HUDEP-2 (cell line): Measurements from ENCODE around the gene ZNF70.

Source experiments
- DNase-seq, 76 experiments: peaks; one replicate each; lab custom pipeline; 2025; ENCODE audit not compliant: unreplicated experiment in 76 of 76; lab: John Stamatoyannopoulos, UW

Gene ZNF70

DNA sequence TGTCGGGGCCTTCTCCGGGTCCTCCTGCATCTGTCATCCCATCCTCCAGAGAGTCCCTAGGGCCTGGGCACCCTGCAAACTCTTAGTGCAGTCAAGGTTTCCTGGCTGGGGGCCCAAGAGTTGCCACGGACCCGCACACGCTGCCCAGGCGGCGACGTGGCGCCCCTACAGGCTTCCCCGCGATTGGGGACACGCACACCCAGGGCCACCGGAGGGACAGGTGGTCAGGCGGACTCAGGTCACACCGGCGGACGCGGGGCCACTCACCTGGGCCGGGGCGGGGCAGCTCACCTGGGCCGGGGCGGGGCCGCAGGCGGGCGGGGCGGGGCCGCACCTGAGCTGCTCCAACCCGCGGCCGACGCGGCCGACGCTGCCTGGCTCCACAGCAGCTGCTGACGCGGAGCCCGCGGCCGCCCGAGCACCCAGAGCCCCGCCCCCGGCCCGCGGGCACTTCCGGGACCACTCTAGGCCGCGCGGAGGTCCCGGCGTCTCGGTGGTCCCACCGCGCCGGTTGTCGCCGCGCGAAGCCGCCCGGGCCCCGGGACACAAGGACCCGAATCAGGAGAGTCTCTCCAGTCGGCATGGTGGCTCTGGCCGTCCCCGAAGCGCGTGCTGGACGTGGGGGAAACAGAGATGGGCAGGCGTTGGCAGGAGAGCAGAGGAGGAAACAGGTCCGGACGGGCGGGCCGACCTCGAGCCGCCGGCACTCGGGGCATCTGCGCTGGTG is at the start of gene ZNF70:
ZNF70 (minus strand) TSS at position 399 of the 727 bp plus-strand sequence. CDS start 5,972 bp downstream, outside the sequence.
- DNase-seq = peak in 70 of 76 experiments; percentile 11 to 86 (median 66)

DNA sequence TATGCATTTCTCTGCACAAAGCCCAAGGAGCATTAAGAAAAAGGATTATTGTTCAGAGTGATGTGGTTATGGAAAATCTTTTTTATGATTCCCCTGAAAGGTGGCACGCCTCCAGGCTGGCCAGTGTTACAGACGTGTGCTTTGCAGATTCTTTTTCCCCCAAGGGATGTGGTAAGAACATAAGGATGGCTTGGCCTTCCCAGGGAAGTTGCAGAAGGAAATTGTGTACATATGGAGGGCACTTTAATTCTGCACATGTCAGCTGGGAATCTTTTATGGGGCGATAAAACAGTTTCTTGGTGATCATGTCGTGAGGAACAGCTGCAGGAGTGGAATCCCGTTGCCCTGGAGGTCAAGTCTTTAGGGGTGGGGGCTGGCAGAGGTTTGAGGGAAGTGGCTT is 45.5 kb upstream of the ZNF70 start:
- no peak for DNase-seq

DNA sequence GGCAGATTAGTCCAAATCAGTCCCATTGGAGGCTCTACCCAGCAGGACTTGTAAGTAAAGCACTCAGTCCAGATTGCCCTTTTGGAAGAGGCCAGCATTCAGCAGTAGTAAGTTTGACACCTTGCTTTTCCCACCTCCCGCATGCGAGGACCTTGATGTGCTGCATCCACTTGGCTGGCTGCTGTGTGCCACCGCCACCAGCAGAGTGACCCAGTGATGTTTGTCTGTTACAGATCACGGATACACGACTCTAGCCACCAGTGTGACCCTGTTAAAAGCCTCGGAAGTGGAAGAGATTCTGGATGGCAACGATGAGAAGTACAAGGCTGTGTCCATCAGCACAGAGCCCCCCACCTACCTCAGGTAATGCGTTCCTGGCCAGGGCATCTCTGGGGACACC is 42.4 kb upstream of the ZNF70 start:
- no peak for DNase-seq

DNA sequence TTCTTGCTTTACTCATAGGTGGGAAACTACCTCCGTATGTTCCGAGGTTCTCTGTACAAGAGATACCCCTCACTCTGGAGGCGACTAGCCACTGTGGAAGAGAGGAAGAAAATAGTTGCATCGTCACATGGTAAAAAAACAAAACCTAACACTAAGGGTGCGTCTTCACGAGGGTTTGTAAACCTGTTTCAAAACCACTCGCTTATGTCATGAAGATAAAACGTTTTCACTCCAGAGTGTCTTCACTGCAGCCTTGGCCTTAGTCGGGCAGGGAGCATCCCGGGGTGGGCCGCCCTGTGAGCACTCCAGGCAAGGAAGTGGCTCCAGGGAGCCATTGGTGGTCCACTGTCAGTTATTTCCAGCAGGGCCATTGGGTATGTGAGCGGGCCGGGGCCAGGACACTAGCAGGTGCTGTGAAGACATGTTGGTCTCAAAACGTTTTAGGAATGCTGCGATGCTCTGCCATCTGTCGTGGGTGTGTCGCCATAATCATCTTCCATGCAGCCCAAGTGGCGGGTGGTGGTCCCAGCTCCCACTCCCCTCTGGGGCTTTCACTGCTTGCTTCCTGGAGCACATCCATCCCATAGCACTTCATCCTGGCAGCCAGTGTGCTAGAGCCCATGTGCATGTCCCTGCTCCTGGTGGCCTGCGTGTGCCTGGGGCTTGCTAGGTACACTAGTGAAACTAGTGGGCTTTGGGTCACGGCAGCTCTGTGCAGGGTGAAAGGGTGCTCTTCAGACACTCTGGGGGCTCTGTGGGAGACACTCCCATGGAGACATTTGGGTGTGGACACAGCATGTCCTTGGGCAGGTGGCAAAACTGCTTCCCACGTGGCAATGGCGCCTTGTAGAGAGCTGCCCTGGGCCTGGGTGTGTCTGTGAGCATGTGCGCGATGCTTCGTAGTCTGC is 41.1 kb upstream of the ZNF70 start:
- DNase-seq = no peak

DNA sequence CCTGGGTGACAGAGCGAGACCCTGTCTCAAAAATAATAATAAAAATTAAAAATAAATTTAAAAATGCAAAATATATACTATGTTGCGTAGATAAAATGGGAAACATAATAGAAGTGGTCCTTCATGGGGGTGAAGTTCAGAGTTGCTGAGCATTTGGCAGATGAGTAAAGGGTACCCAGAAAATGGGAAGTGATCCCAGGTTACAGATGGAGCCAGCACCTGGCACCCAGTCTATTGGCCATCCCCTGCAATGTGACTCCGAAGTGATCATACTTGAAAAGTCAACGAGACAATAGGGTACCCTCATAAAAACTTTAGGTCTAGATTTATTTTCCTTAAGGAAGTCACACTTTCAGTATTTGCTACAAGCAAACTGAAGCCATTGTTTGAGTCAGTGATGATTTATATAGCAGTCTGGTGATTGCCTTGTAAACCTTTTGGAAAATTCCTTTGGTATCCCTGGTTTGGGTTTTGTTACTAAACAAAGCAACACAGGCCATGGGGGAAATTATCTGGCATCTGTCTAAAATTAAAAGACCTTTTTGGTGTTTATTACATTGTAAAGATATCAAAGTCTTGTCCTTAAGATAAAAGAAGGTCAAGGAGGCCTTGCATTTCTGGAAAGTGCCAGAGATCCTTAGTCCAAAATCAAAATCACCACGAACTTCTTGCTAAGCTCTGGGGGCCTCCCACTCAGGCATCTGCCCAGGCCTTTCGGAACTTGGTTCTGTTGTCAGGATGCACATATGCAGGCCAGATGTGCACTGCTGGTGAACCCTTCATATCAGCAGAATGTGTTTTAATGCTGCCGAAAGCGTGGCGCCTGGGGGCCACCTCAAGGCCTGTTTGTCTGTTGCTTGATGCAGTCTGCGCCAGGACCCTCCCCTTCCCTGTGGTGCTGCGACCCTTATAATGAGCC is 40.2 kb upstream of the ZNF70 start:
- DNase-seq = no peak

DNA sequence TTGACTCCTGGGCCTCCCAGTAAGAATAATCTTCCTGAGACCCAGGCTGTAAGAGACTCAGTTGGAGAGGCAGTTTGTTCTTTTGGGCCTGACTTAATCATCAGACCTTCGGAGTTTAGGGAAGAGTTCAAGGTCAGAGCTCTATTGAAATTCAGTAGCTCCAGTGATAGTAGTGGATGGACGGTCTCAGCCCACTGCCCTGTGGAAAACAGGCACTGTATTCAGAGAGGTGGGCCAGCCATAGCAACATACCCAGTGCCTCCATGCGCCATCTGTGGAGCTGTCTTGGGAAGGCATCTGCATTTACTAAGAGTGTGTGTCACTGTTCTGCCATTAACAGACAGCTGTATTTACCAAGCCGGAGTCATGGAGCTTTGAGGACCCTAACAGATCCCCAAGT is 38.7 kb upstream of the ZNF70 start:
- DNase-seq = no peak

DNA sequence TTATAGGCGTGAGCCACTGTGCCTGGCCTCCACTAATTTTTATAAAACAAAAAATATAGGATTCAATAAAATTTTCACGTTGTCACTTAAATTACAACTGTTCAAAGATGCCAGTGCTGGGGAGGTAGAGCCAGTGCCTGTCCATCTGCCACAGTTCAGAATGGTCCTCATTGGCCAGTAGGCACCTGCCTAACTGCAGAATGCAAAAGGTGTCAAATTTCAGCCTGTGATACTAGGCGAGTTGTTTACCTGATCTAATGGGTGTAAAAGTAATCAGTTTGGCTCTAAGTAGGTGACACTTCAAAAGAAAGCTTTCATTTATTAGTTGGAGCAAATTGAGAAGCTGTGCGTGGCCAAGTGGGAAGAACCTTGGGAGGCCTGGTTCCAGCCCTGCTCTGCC is 38.2 kb upstream of the ZNF70 start:
- DNase-seq = no peak

- DNase-seq = no peak
These were observed 37.0 kb upstream of the ZNF70 start for GRCh38 chr22:23787910-23788309.

GRCh38 chr22:23787600-23787896 is 36.6 kb upstream of the ZNF70 start:
- no peak for DNase-seq

DNA sequence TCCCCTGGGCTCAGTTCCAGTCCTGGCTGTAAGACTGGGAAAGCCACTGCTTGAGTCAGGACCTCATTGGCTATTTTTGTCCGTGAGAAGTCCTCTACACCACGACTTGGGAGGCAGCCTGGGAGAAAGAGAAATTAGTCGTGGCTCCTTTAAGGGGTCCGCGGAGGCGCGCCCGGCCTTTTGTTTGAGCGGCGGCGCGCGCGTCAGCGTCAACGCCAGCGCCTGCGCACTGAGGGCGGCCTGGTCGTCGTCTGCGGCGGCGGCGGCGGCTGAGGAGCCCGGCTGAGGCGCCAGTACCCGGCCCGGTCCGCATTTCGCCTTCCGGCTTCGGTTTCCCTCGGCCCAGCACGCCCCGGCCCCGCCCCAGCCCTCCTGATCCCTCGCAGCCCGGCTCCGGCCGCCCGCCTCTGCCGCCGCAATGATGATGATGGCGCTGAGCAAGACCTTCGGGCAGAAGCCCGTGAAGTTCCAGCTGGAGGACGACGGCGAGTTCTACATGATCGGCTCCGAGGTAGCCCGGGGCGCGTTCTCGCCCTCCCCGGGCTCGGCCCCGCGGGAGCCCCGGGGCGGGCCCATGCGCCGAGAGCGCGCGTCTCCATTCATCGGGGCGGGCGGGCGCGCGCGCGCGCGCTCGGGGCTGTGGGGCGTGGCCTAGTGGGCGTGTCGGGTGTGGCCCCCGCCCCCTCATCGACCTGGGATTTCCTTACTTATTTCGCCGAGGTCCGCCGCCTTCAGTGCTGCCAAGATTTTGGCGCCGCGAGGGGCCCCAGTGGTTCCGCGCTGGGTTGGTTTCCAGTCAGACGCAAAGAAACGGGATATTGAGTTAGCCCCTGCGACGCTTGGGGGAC is 36.1 kb upstream of the ZNF70 start, which contains the start of gene SMARCB1:
SMARCB1 (plus strand) TSS at position 215 of the 848 bp plus-strand sequence; CDS start at position 419, 204 bp downstream.
- peak in 72 of 76 experiments; percentile 23 to 86 (median 72) for DNase-seq

DNA sequence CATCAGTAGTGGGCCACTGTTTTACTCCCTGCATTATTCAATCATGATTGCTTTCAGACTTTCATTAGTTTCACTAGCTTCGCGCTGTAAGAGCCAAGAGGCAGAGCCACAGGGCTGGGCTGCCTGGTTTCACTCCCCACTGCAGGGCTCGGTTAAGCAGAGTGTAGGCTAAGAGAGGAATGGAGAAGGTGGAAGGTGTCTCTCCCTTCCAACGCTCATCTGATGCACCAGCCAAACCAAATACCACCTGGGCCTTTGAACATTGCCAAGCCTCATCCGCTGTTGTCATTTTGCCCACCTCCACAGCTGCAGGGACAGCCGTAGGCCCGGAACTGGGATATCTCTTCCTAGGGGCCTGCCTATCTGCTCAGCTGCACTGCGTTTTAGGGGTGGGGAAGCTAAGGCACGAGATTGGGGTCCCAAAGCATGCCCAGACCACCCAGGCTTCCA is 35.4 kb upstream of the ZNF70 start:
- DNase-seq = no peak

DNA sequence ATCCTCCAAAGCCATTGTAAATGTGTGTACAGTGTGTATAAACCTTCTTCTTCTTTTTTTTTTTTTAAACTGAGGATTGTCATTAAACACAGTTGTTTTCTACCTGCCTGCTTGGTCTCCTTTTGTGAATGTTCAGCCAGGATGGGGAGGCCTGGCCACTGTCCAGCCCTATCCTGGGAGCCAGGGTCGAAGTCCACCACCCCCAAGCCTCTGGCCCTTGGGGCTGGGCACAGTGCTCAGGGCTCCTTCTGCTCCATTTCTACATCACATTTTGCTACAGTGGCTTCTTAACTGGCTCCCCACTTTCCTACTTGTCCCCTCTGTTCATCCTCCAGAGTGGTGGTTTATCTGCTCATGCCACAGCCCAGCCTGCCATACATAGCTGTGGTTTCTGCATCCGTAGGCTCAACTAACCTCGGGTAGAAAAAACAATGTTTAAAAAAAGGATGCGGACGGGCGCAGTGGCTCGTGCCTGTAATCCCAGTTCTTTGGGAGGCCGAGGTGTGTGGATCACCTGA is 33.4 kb upstream of the ZNF70 start:
- DNase-seq = peak in 1 of 76 experiments; percentile 1

DNA sequence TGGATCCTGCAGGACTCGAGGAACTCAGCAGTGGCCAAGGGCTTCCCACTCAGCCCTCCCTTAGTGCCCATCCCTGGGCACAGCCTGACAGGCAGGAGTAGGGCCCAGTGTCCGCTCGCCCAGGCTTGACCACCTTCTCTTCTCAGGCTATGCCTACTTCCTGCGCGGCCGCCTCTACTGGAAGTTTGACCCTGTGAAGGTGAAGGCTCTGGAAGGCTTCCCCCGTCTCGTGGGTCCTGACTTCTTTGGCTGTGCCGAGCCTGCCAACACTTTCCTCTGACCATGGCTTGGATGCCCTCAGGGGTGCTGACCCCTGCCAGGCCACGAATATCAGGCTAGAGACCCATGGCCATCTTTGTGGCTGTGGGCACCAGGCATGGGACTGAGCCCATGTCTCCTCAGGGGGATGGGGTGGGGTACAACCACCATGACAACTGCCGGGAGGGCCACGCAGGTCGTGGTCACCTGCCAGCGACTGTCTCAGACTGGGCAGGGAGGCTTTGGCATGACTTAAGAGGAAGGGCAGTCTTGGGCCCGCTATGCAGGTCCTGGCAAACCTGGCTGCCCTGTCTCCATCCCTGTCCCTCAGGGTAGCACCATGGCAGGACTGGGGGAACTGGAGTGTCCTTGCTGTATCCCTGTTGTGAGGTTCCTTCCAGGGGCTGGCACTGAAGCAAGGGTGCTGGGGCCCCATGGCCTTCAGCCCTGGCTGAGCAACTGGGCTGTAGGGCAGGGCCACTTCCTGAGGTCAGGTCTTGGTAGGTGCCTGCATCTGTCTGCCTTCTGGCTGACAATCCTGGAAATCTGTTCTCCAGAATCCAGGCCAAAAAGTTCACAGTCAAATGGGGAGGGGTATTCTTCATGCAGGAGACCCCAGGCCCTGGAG is 32.6 kb upstream of the ZNF70 start:
- no peak for DNase-seq

- no peak for DNase-seq
These were observed 31.8 kb upstream of the ZNF70 start for GRCh38 chr22:23782703-23783102.

DNA sequence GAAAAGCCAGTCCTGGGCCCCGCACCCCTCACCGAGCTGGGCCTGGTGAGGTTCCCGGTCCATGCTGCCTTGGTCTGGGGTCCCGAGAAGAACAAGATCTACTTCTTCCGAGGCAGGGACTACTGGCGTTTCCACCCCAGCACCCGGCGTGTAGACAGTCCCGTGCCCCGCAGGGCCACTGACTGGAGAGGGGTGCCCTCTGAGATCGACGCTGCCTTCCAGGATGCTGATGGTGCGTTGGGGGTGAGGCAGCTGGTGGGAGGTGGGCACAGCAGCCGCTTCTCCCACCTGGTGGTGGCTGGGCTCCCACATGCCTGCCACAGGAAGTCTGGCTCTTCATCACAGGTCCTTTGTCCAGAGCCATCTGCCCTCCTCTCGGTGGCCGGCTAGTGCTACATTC is 31.3 kb upstream of the ZNF70 start:
- DNase-seq = no peak

- DNase-seq = peak in 2 of 76 experiments; percentile 9 to 14
These were observed 30.7 kb upstream of the ZNF70 start for GRCh38 chr22:23781511-23782183.

DNA sequence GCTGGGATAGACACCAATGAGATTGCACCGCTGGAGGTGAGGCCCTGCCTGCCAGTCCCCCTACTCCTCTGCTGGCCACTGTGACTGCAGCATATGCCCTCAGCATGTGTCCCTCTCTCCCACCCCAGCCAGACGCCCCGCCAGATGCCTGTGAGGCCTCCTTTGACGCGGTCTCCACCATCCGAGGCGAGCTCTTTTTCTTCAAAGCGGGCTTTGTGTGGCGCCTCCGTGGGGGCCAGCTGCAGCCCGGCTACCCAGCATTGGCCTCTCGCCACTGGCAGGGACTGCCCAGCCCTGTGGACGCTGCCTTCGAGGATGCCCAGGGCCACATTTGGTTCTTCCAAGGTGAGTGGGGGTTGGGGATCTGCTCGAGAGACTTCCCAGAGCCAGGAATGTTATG is 30.2 kb upstream of the ZNF70 start:
- DNase-seq = no peak

DNA sequence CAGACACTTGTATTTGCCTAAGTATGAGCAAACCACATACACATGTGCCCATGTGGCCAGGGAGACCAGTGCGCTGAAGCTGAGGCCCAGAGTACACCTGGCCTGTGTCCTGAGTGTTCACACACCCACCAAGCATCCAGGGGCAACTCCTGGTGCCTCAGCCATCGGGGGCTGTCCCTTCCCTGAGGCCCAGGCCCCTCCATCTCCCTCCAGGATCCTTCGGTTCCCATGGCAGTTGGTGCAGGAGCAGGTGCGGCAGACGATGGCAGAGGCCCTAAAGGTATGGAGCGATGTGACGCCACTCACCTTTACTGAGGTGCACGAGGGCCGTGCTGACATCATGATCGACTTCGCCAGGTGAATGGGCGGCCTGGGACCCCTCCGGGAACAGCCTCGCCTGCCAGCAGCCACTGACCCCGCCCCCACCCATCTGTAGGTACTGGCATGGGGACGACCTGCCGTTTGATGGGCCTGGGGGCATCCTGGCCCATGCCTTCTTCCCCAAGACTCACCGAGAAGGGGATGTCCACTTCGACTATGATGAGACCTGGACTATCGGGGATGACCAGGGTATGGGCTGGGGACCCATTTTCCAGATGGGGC is 29.3 kb upstream of the ZNF70 start:
- no peak for DNase-seq
